ENCODE results near the gene WDR5B. TPM values are rescaled to one million over a fixed set of nuclear protein-coding genes. Genes with fewer than 3 reads are reported as not detected.
"Not testable (repeated sequence)": the region's sequence is repeated elsewhere in the genome, so short reads cannot be mapped to it uniquely, and the experiment has no call there.

The WDR5B gene
- total RNA-seq, 1 donor from 2014 or later = 5.1 TPM

GRCh38 chr3:122457706-122458105 lies 41.8 kb upstream of the WDR5B start:
- Histone ChIP-seq H3K4me3 (no peak overlapping the region), H3K27ac (no peak overlapping the region), H3K4me1 (no peaks in the 10 kb centered on the region), H3K27me3 (no peaks in the 10 kb centered on the region), H3K9me3 (no peaks in the 10 kb centered on the region), H3K36me3 (peaks cover 95% of the 10 kb centered on the region)
- intact Hi-C loops (cut with DNase I) = no loop called here
- TF ChIP-seq, protein P1, sequence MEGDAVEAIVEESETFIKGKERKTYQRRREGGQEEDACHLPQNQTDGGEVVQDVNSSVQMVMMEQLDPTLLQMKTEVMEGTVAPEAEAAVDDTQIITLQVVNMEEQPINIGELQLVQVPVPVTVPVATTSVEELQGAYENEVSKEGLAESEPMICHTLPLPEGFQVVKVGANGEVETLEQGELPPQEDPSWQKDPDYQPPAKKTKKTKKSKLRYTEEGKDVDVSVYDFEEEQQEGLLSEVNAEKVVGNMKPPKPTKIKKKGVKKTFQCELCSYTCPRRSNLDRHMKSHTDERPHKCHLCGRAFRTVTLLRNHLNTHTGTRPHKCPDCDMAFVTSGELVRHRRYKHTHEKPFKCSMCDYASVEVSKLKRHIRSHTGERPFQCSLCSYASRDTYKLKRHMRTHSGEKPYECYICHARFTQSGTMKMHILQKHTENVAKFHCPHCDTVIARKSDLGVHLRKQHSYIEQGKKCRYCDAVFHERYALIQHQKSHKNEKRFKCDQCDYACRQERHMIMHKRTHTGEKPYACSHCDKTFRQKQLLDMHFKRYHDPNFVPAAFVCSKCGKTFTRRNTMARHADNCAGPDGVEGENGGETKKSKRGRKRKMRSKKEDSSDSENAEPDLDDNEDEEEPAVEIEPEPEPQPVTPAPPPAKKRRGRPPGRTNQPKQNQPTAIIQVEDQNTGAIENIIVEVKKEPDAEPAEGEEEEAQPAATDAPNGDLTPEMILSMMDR (IDR thresholded peaks at IDR 0.05) = no peak
- DNase-seq (no peak), ATAC-seq (no peak)

DNA sequence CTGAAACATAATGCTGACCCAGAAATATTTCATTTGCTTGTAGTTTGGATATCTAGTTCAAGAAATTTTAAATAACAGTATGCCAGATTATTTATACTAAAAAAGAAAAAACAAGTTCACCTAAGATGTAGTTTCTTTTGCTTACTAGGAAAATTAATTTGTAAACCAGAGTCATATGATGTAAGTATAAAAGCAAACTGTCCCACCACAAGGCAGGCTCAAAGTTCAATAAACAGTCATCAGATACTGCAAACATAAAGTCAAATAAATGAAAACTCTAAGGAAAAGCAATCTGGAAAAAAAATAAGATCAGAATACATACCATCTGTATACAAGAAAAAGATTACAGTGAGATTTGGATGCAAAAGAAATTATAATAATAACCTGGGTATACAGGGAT lies 40.2 kb upstream of the WDR5B start:
- Histone ChIP-seq H3K36me3 (peaks cover 90% of the 10 kb centered on the region), H3K27me3 (no peaks in the 10 kb centered on the region), H3K4me1 (no peaks in the 10 kb centered on the region), H3K4me3 (no peak overlapping the region), H3K9me3 (no peaks in the 10 kb centered on the region), H3K27ac (no peak overlapping the region)
- no peak for DNase-seq
- TF ChIP-seq, protein P1 (IDR thresholded peaks at IDR 0.05) = no peak
- intact Hi-C loops (cut with DNase I) = no loop called here
- no peak for ATAC-seq

DNA sequence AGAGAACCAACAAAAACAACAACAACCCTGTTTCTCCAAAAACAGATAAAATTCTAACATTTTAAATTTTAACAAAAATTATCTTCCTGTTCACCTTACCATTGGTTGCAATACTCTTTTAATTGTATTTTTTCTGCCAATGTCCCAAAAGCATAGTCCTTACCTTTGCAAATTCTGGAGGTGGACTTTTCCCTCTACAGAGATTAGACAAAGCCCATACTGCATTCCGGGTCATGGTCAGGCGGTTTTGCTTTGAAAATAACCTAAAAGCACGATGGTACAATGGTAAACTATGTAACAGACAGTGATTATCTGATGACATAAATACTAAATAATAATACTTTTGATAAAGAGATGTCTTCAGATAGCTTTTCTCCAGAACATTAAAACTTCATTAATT lies 35.5 kb upstream of the WDR5B start:
- no peaks in the 10 kb centered on the region for H3K9me3 ChIP-seq
- TF ChIP-seq, protein P1 (IDR thresholded peaks at IDR 0.05) = no peak
- intact Hi-C loops (cut with DNase I) = no loop called here

GRCh38 chr3:122448218-122448617 lies 32.4 kb upstream of the WDR5B start:
- DNase-seq; H3K4me1 ChIP-seq; H3K4me3 ChIP-seq; intact Hi-C loops (cut with DNase I); H3K27me3 ChIP-seq; H3K9me3 ChIP-seq; ATAC-seq; H3K27ac ChIP-seq: not testable (repeated sequence)
- H3K36me3 ChIP-seq = peaks cover 67% of the 10 kb centered on the region

More for the DNA sequence above, 35.5 kb upstream of the WDR5B start:
- no peaks in the 10 kb centered on the region for H3K27me3 ChIP-seq
- no peaks in the 10 kb centered on the region for H3K4me1 ChIP-seq
- peaks cover 79% of the 10 kb centered on the region for H3K36me3 ChIP-seq
- H3K4me3 ChIP-seq = no peak overlapping the region
- ATAC-seq (no peak), DNase-seq (no peak)
- H3K27ac ChIP-seq = no peak overlapping the region

- DNase-seq; H3K27ac ChIP-seq; H3K9me3 ChIP-seq; H3K27me3 ChIP-seq; H3K4me3 ChIP-seq; intact Hi-C loops (cut with DNase I); ATAC-seq; H3K4me1 ChIP-seq: not testable (repeated sequence)
- peaks cover 69% of the 10 kb centered on the region for H3K36me3 ChIP-seq
Measured at GRCh38 chr3:122444491-122444887, 28.6 kb upstream of the WDR5B start.

GRCh38 chr3:122443762-122444490 lies 28.1 kb upstream of the WDR5B start:
- intact Hi-C loops (cut with DNase I); H3K4me1 ChIP-seq; DNase-seq; H3K27ac ChIP-seq; H3K27me3 ChIP-seq; H3K9me3 ChIP-seq; ATAC-seq; H3K4me3 ChIP-seq: not testable (repeated sequence)
- H3K36me3 ChIP-seq = peaks cover 69% of the 10 kb centered on the region

GRCh38 chr3:122443090-122443489 lies 27.2 kb upstream of the WDR5B start:
- ATAC-seq (no peak), DNase-seq (no peak)
- H3K9me3 ChIP-seq = no peaks in the 10 kb centered on the region
- H3K27me3 ChIP-seq = no peaks in the 10 kb centered on the region
- intact Hi-C loops (cut with DNase I) = no loop called here
- no peak overlapping the region for H3K4me3 ChIP-seq
- peaks cover 69% of the 10 kb centered on the region for H3K36me3 ChIP-seq
- H3K27ac ChIP-seq = no peak overlapping the region
- TF ChIP-seq, protein P1 (IDR thresholded peaks at IDR 0.05) = no peak
- H3K4me1 ChIP-seq = no peaks in the 10 kb centered on the region
